Colon (tissue), 2 donors: ENCODE results near the gene ROGDI.

Source experiments
- FAIRE-seq: peaks from 2 replicates; lab custom pipeline; 2012; peaks lifted over from hg19 to GRCh38; lab: Jason Lieb, UNC
- donor health status: control.
- donor health status: control.

The ROGDI gene

DNA sequence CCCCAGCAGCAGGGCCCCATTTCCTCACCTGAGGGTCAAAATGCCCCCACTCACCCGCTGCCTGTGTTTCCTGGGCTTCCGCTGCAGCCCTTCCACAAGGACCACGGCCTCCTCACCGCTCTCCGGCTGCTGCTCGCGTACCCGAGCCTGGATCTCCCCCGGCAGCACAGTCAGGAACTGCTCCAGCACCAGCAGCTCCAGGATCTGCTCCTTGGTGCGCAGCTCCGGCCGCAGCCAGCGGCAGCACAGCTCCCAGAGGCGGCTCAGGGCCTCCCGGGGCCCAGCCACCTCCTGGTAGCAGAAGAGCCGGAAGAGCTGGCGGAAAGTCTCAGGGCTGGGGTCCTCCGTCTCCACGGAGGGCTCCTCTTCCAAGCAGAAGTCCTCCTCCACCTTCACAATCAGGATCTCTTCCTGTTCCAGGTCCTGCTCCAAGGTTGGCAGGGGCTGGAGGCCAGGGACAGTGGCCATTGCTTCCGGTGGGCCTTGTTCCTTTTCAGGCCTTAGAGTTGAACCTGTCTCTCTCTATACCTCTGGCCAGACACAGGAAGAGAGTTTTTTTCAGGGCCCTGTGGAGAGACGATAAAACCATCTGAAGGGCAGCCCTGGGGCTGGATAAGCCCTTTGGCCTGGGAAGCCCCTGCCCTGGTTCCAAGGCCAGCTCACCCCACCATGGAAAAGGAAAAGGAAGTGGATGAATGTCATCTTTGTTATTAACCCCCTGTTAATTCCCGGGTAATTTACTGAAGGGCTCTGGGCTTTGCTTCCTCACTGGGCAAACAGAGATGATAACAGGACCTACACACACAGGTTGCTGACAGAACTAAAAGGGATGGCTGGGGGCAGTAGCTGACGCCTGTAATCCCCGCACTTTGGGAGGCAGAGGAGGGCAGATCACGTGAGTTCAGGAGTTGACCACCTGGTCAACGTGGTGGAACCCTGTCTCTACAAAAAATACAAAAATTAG, 36.6 kb downstream of the ROGDI start:
- no peak for FAIRE-seq

DNA sequence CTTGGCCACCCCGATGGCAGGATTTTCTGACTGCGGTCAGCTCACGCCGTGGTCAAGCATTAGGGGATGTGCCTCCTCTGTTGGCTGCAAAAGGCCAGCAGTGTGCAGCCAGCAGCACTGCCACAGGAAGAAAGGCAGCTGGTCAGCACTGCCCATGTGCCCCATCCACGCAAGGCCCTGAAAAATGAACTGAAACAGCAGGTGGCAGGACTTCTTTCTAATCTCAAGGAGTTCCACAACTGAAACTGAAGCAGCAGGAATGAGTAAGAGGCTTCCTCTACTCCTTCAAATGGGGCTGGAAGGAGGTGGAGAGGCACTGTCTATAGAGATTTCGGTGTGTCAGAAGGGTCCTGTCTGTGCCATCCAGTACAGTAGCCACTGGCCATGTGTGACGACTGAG, 38.6 kb downstream of the ROGDI start:
- FAIRE-seq, result no peak

DNA sequence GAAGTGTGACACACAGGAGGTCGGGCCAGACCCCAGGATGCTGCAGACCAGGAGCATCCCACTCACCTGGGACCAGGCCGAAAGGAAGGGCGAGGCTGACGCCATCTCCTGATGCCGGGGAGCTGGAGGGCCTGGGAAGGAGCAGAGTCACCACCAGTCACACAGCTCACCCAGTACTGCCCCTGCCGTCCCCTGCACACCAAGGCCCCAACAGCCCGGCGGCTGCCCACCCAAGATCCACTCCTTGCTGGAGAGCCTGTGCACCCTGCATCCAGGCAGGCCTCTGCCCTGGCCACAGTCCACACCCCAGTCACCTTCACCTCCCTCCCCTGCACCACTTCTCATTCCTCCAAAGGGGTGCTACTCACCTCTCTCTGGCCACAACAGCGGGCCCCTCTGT, 40.2 kb downstream of the ROGDI start:
- FAIRE-seq, result no peak

GRCh38 chr16:4760221-4760910, 42.1 kb downstream of the ROGDI start:
- FAIRE-seq, result no peak

DNA sequence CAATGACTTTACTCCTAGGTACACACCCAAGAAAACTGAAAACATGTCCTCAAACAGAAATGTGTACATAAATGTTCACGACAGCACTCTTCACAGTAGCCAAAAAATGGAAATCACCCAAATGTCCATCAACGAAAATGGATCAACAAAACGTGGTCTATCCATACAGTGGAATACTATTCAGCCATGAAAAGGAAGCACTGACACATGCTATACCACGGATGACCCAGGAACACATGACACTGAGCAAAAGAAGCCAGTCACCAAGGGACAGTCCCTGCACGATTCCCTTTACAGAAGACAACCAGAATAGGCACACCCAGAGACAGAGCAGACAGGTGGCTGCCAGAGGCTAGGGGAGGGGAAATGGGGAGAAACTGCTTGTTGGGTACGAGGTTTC, 46.7 kb downstream of the ROGDI start:
- no peak for FAIRE-seq

DNA sequence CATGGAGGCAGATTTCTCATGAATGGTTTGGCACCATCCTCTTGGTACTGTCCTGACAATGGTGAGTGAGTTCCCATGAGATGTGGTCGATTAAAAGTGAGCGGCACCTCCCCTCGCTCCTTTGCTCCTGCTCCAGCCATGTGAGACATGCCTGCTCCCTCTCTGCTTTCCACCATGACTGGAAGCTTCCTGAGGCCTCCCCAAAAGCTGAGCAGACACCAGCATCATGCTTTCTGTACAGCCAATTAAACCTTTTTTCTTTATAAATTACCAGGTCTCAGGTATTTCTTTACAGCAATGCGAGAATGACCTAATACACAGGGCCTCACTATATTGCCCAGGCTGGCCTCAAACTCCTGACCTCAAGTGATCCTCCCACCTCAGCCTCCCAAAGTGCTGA, 47.6 kb downstream of the ROGDI start:
- no peak for FAIRE-seq

- no peak for FAIRE-seq
Observed at GRCh38 chr16:4753227-4753626, 49.2 kb downstream of the ROGDI start.

DNA sequence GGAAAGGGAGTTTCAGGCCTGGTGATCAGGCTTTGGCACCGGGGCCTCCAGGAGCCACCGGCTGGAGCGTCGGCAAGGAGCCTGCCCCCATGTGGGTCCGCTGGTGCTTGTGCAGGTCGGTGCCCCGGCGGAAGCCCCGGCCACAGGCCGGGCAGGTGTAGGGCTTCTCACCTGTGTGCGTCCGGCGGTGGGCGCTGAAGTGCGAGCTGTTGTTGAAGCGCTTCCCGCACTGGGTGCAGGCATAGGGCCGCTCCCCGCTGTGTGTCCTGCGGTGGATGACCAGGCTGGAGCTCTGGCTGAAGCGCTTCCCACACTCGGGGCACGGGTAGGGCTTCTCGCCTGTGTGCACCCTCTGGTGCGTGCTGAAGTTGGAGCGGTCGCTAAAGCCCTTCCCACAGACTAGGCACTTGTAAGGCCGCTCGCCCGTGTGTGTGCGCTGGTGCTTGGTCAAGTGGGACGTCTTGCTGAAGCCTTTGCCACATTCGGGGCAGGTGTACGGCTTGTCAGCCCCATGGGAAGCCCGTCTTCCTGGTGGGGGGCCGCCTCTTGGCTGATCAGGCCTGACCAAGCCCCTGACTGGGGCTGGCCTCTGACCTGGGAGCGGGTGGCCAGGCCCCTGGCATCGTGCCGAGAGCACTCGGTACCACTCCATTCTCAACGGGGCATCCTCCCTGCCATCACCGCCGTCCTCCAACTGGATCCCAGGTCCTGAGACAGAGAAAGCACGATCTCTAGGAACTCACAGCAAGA, 49.9 kb downstream of the ROGDI start:
- FAIRE-seq, result no peak

DNA sequence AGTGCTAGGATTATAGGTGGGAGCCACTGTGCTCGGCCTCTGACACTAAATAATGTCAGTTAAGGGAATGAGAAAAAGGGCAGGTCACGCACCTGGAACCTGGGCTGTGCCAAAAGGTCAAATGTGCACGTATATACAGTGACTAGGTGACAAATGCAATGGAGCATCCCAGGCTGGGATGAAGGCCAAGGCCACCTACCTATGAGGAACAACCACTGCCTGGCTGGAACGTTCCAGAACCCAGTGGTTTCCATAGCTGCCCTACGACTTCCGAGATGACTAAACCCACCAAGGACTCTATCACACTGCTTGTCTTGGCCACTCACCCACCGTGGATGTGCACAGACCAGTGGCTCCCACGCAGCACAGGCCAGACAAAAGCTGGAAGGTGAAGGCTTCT, 51.5 kb downstream of the ROGDI start:
- no peak for FAIRE-seq

- FAIRE-seq, result no peak
Observed at GRCh38 chr16:4749700-4750257, 52.7 kb downstream of the ROGDI start.

GRCh38 chr16:4748682-4749411, 53.6 kb downstream of the ROGDI start:
- no peak for FAIRE-seq

- no peak for FAIRE-seq
Observed at GRCh38 chr16:4747906-4748681, 54.3 kb downstream of the ROGDI start.

DNA sequence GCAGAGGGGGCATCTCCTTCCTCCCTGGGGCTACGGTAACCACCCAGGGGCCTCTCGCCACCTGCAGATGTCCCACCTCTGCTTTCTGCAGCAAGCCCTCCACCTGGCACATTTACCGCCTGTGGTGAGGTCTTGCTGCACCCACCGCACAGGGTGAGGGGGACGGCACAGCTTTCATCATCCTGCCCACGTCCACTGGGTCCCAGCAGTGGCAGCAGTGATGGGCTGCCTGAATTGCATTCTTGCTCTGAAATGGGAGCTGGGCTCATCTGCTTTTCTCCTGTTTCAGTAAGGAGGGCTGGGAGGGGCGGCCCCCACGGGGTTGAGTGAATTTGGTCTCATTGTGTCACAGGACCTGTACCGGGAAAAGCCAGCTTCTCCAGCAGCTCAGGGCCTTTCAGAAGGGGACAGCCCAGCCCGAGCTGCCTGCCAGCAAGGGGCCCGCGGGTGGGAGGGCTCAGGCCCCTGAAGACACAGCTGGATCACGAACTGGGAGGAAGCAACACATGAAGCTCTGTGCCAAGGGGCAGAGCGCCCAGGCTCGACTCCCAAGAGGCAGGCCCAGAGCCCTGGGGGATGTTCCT, 55.4 kb downstream of the ROGDI start:
- no peak for FAIRE-seq
